GM23248 (cell line): ENCODE measurements around the gene SYNPO2. TPM values are rescaled to one million over a fixed set of nuclear protein-coding genes. Genes with fewer than 3 reads are reported as not detected.

ENCODE experiments used
- DNase-seq: peaks from one replicate; pipeline ENCODE4 v3.0.0-alpha.2; 2015
- H2AFZ ChIP-seq: fragments of 200-600 bp; sonication (generic); 2 replicates; pipeline ENCODE4 v1.6.1; 2016; ENCODE audit warnings: antibody characterized with exemption
- H3F3A ChIP-seq: fragments of 200-600 bp; sonication (generic); 2 replicates; pipeline ENCODE4 v1.6.1; 2016; ENCODE audit warnings: mild to moderate bottlenecking, antibody characterized with exemption, mixed run types; ENCODE audit not compliant: insufficient read depth
- H3K27ac ChIP-seq: fragments of 200-600 bp; sonication (generic); 2 replicates; pipeline ENCODE4 v1.5.1; 2016; ENCODE audit warnings: mild to moderate bottlenecking
- H3K27me3 ChIP-seq: fragments of 200-600 bp; sonication (generic); replicated peaks from 2 replicates; pipeline ENCODE4 v1.6.1; 2016; ENCODE audit warnings: mild to moderate bottlenecking; ENCODE audit not compliant: insufficient read depth
- H3K36me3 ChIP-seq: fragments of 200-600 bp; sonication (generic); 2 replicates; pipeline ENCODE4 v1.6.1; 2016; ENCODE audit warnings: low read depth, mild to moderate bottlenecking
- H3K4me1 ChIP-seq: fragments of 200-600 bp; sonication (generic); 2 replicates; pipeline ENCODE4 v1.6.1; 2016; ENCODE audit warnings: mild to moderate bottlenecking; ENCODE audit not compliant: insufficient read depth
- H3K4me2 ChIP-seq: fragments of 200-600 bp; sonication (generic); one replicate; pipeline ENCODE4 v1.6.1; 2016; ENCODE audit warnings: mild to moderate bottlenecking; ENCODE audit not compliant: unreplicated experiment
- H3K4me3 ChIP-seq: fragments of 200-600 bp; sonication (generic); 2 replicates; pipeline ENCODE4 v1.5.1; 2016; ENCODE audit warnings: mild to moderate bottlenecking
- H3K79me2 ChIP-seq: fragments of 200-600 bp; sonication (generic); 2 replicates; pipeline ENCODE4 v1.6.1; 2016; ENCODE audit warnings: mild to moderate bottlenecking; ENCODE audit not compliant: insufficient read depth
- H3K9ac ChIP-seq: fragments of 200-600 bp; sonication (generic); 2 replicates; pipeline ENCODE4 v1.6.1; 2016; ENCODE audit warnings: mild to moderate bottlenecking
- H3K9me2 ChIP-seq: fragments of 200-600 bp; sonication (generic); 2 replicates; pipeline ENCODE4 v1.6.1; 2016; ENCODE audit warnings: mixed run types, mild to moderate bottlenecking, moderate library complexity; ENCODE audit not compliant: insufficient read depth
- H3K9me3 ChIP-seq: fragments of 200-600 bp; sonication (generic); one replicate; pipeline ENCODE4 v1.6.1; 2017; ENCODE audit warnings: low read depth
- H4K20me1 ChIP-seq: fragments of 200-600 bp; sonication (generic); 2 replicates; pipeline ENCODE4 v1.6.0; 2016; ENCODE audit not compliant: insufficient read depth
- EZH2 ChIP-seq: fragments of 200-600 bp; sonication (generic); IDR thresholded peaks from 2 replicates; pipeline ENCODE4 v1.6.1; 2018; ENCODE audit warnings: antibody characterized with exemption, mild to moderate bottlenecking; ENCODE audit not compliant: insufficient read depth, poor library complexity, severe bottlenecking
- EZH2phosphoT487 ChIP-seq: fragments of 200-600 bp; sonication (generic); IDR thresholded peaks from 2 replicates; pipeline ENCODE4 v1.6.1; 2018; ENCODE audit warnings: antibody characterized with exemption, moderate library complexity, mild to moderate bottlenecking, low read depth; ENCODE audit not compliant: insufficient read depth
- WGBS, 2 experiments: methylation state at CpG; one replicate each; pipeline ENCODE4 v1.1.6; 2015 to 2017; ENCODE audit warnings: low lambda C conversion rate in 2 of 2, low coverage in 1 of 2; ENCODE audit errors: missing lambda C conversion rate in 2 of 2; 5-methylcytosine and 5-hydroxymethylcytosine counted together
- in situ Hi-C: fragments of 300-500 bp; cut with MboI; formaldehyde crosslinking; loops from 2 replicates; pipeline ENCODE4 v1.15.0; 2020
- polyA plus RNA-seq: library from polyadenylated mRNA; unstranded; fragments of >200 nt; fragmentation: Nextera tagmentation; extraction: Ambion mirVana; gene quantifications from 2 replicates; pipeline ENCODE4 v1.2.1, GENCODE V29; 2016
- total RNA-seq: library from RNA; depleted of rRNA; stranded (reverse); fragments of >200 nt; shearing (Covaris generic); gene quantifications from 2 replicates; pipeline ENCODE4 v1.2.3, GENCODE V29; 2014

The SYNPO2 gene
- total and polyA plus RNA-seq, 2 experiments from 2014 or later, result 3.1 to 5.0 TPM

DNA sequence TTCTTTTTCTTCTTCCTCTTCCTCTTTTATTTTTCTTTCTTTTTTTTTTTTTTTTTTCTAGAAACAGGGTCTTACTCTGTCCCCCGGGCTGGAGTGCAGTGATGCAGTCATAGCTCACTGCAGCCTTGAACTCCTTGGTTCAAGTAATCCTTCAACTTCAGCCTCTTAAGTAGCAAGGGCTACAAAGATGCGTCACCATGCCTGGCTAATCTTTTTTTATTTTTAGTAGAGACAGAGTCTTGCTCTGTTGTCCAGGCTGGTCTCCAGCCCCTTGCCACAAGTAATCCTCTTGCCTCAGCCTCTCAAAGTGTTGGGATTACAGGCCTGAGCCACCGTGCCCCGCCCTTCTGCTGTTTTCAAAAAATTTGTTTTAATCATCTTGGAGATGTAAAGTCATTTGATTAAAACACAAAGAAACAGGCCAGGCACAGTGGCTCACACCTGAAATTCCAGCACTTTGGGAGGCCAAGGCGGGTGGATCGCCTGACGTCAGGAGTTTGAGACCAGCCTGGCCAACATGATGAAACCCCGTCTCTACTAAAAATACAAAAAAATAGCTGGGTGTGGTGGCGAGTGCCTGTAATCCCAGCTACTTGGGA is 28.1 kb downstream of the SYNPO2 start:
- H3K4me1 ChIP-seq, result peaks cover 23% of the 10 kb centered on the region
- no peaks in the 10 kb centered on the region for H4K20me1 ChIP-seq
- in situ Hi-C loops, result no loop called here
- H3K9ac ChIP-seq, result no peak overlapping the region
- DNase-seq, result no peak
- H3K4me3 ChIP-seq, result no peak overlapping the region
- 86 to 93% methylated on average over 9 of the region's 9 CpGs for WGBS, 2 experiments
- H3K27ac ChIP-seq, result no peak overlapping the region
- no peaks in the 10 kb centered on the region for H3K36me3 ChIP-seq
- TF ChIP-seq EZH2 (no peak), EZH2phosphoT487 (no peak)
- H3K9me2 ChIP-seq, result no peaks in the 10 kb centered on the region; the same call in 1 of the 2 replicates
- H2AFZ ChIP-seq, result no peak overlapping the region
- H3K79me2 ChIP-seq, result no peaks in the 10 kb centered on the region
- H3K27me3 ChIP-seq, result no peaks in the 10 kb centered on the region
- no peaks in the 10 kb centered on the region for H3K9me3 ChIP-seq
- H3K4me2 ChIP-seq, result no peak overlapping the region
- peaks cover 8% of the 10 kb centered on the region; the same call in 1 of the 2 replicates for H3F3A ChIP-seq

DNA sequence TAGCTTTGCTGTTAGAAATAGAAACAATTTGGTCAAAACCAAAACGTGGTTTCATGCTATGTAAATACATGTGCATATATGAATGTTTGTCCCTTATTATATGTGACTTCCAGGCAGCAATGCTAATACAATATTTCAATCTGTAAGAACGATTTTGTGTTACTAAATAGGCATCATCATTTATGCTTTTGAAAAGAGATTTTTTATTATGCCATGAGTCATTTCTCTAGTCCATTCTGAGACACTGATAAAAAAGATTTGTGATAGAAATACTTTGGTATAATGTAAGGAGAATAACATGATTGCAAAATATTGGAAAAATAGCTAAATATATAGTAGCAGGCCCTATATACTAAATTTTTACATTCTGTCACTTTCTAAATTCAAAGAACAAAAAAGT is 28.9 kb downstream of the SYNPO2 start:
- Histone ChIP-seq H3K4me3 (no peak overlapping the region), H4K20me1 (no peaks in the 10 kb centered on the region), H3K27ac (no peak overlapping the region), H3K9me2 (no peaks in the 10 kb centered on the region; the same call in 1 of the 2 replicates), H3K27me3 (no peaks in the 10 kb centered on the region), H3K36me3 (no peaks in the 10 kb centered on the region), H3F3A (peaks cover 8% of the 10 kb centered on the region; the same call in 1 of the 2 replicates), H3K4me2 (peak overlapping the region; percentile 72), H3K9me3 (no peaks in the 10 kb centered on the region), H3K4me1 (peaks cover 23% of the 10 kb centered on the region), H3K79me2 (no peaks in the 10 kb centered on the region), H3K9ac (no peak overlapping the region), H2AFZ (no peak overlapping the region)
- in situ Hi-C loops, result no loop called here
- DNase-seq, result peak; percentile 44
- 45 to 50% methylated on average over 2 of the region's 2 CpGs for WGBS, 2 experiments
- TF ChIP-seq EZH2phosphoT487 (no peak), EZH2 (no peak)

DNA sequence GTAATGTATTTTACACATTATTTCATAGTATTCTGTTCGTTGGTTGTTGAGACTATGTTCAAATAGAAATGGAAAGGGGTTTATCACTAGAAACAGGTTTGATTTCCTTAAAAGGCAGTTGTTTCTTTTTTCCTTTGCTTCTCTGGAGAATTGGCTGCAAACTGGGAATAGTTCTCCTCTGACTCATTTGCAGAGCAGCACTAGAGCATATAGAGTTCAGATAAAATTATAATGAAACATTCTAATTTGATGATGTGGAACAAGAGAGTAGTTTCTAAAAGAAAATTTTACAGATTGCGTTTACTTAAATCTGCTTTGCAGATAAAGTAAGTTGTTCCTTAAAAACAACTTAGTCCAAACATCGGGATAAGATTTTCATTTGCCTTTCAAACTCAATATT is 29.7 kb downstream of the SYNPO2 start:
- Histone ChIP-seq H3K9me2 (no peaks in the 10 kb centered on the region; the same call in 1 of the 2 replicates), H4K20me1 (no peaks in the 10 kb centered on the region), H3F3A (peaks cover 8% of the 10 kb centered on the region; the same call in 1 of the 2 replicates), H3K79me2 (no peaks in the 10 kb centered on the region), H2AFZ (0 out of 2 replicates have a peak overlapping the region, but pooled peaks have one; percentile 18), H3K27me3 (no peaks in the 10 kb centered on the region), H3K4me3 (peak overlapping the region; percentile 44), H3K36me3 (no peaks in the 10 kb centered on the region), H3K9me3 (no peaks in the 10 kb centered on the region), H3K27ac (peak overlapping the region; percentile 50), H3K9ac (no peak overlapping the region), H3K4me1 (peaks cover 23% of the 10 kb centered on the region), H3K4me2 (peak overlapping the region; percentile 72)
- 1 to 5% methylated on average over 3 of the region's 3 CpGs for WGBS, 2 experiments
- TF ChIP-seq EZH2 (no peak), EZH2phosphoT487 (no peak)
- in situ Hi-C loops, result no loop called here
- DNase-seq, result peak; percentile 83

DNA sequence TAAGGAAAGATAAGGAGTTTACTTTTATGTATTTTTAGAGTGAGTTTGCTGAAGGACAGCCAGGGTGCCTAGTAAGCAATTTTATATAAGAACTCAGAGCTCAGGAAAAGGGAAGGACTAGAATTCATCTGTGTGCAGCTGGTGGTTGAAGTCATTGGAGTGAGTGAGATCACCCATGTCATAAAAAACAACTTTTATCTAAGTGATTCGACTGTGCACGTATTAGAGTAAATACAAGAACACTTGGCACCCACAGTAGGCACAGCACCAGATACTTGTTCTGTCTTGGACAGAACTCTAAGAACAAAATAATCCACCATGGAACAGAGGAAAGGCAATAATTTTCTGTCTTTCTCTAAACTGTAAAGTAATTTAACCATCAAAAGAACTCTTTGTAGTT is 31.6 kb downstream of the SYNPO2 start:
- Histone ChIP-seq H3K79me2 (no peaks in the 10 kb centered on the region), H3K9ac (no peak overlapping the region), H3F3A (peaks cover 8% of the 10 kb centered on the region; the same call in 1 of the 2 replicates), H3K27me3 (no peaks in the 10 kb centered on the region), H3K4me1 (peaks cover 23% of the 10 kb centered on the region), H3K27ac (no peak overlapping the region), H3K36me3 (no peaks in the 10 kb centered on the region), H3K9me2 (no peaks in the 10 kb centered on the region), H3K4me2 (no peak overlapping the region), H3K9me3 (no peaks in the 10 kb centered on the region), H2AFZ (no peak overlapping the region), H3K4me3 (no peak overlapping the region), H4K20me1 (no peaks in the 10 kb centered on the region)
- 40 to 44% methylated on average over 2 of the region's 2 CpGs for WGBS, 2 experiments
- in situ Hi-C loops, result no loop called here
- TF ChIP-seq EZH2phosphoT487 (no peak), EZH2 (no peak)
- no peak for DNase-seq
